HG03025 (cell line): ENCODE results near the gene WWC1.

Experiments used
- ATAC-seq: cut with Tn5 transposase; IDR thresholded peaks from one replicate; pipeline ENCODE4 v1.9.1; 2021; ENCODE audit warnings: mild to moderate bottlenecking, moderate library complexity; ENCODE audit not compliant: unreplicated experiment, low FRiP score

Gene WWC1

GRCh38 chr5:168359820-168360460 lies 68.5 kb downstream of the WWC1 start:
- no peak for ATAC-seq

GRCh38 chr5:168360521-168361285 lies 69.3 kb downstream of the WWC1 start:
- no peak for ATAC-seq

- no peak for ATAC-seq
Observed at GRCh38 chr5:168362097-168362885, 70.8 kb downstream of the WWC1 start.

GRCh38 chr5:168364151-168364661 lies 72.8 kb downstream of the WWC1 start:
- ATAC-seq, result no peak

- ATAC-seq, result no peak
Observed at GRCh38 chr5:168364750-168365550, 73.5 kb downstream of the WWC1 start.

- no peak for ATAC-seq
Observed at GRCh38 chr5:168365581-168366081, 74.2 kb downstream of the WWC1 start.

- ATAC-seq, result no peak
Observed at GRCh38 chr5:168366116-168366515, 74.7 kb downstream of the WWC1 start.

- no peak for ATAC-seq
Observed at GRCh38 chr5:168368854-168369253, 77.4 kb downstream of the WWC1 start.

- ATAC-seq, result no peak
Observed at GRCh38 chr5:168370831-168371230, 79.4 kb downstream of the WWC1 start.

GRCh38 chr5:168372356-168372946 lies 81.0 kb downstream of the WWC1 start:
- ATAC-seq, result peak; percentile 80

GRCh38 chr5:168374532-168374931 lies 83.1 kb downstream of the WWC1 start:
- no peak for ATAC-seq

- ATAC-seq, result no peak
Observed at GRCh38 chr5:168375214-168375613, 83.8 kb downstream of the WWC1 start.

- no peak for ATAC-seq
Observed at GRCh38 chr5:168377525-168377924, 86.1 kb downstream of the WWC1 start.

GRCh38 chr5:168378741-168379140 lies 87.3 kb downstream of the WWC1 start:
- no peak for ATAC-seq

GRCh38 chr5:168382421-168382820 lies 91.0 kb downstream of the WWC1 start:
- no peak for ATAC-seq

GRCh38 chr5:168390491-168390890 lies 99.0 kb downstream of the WWC1 start:
- no peak for ATAC-seq

- no peak for ATAC-seq
Observed at GRCh38 chr5:168393773-168394172, 102.3 kb downstream of the WWC1 start.

GRCh38 chr5:168400429-168401220 lies 109.2 kb downstream of the WWC1 start:
- no peak for ATAC-seq

- no peak for ATAC-seq
Observed at GRCh38 chr5:168401226-168401625, 109.8 kb downstream of the WWC1 start.
